Thyroid gland (tissue), 4 donors: ENCODE data around the gene PLA2G4A. TPM values are rescaled to one million over a fixed set of nuclear protein-coding genes. Genes with fewer than 3 reads are reported as not detected.

Experiments
- DNase-seq, 2 donors: peaks; one replicate each; pipeline ENCODE4 v3.0.0-alpha.2; 2019
- H3K27ac ChIP-seq, 3 donors: fragments of 200-600 bp; sonication (generic); 1 replicate in 2 of 3; 2 replicates in 1 of 3; pipeline ENCODE4 v1.5.1; 2016 to 2019; ENCODE audit warnings: mild to moderate bottlenecking in 1 of 3, moderate library complexity in 1 of 3
- H3K27me3 ChIP-seq: fragments of 200-600 bp; sonication (generic); one replicate; pipeline ENCODE4 v1.5.1; 2019
- H3K36me3 ChIP-seq, 2 donors: fragments of 200-600 bp; sonication (generic); one replicate each; pipeline ENCODE4 v1.5.1; 2016 to 2019
- H3K4me1 ChIP-seq, 2 donors: fragments of 200-600 bp; sonication (generic); one replicate each; pipeline ENCODE4 v1.5.1; 2017 to 2019
- H3K4me3 ChIP-seq, 3 donors: fragments of 200-600 bp; sonication (generic); replicated peaks in 1 of 3; 1 replicate in 2 of 3; 2 replicates in 1 of 3; pipeline ENCODE4 v1.5.1; 2016; ENCODE audit warnings: mild to moderate bottlenecking in 1 of 3
- H3K9me3 ChIP-seq: fragments of 200-600 bp; sonication (generic); one replicate; pipeline ENCODE4 v1.5.1; 2017
- POLR2A ChIP-seq, 2 donors: fragments of 450-650 bp; IDR thresholded peaks; one replicate each; pipeline ENCODE4 v1.6.1; 2017; ENCODE audit warnings: antibody characterized with exemption in 2 of 2, mild to moderate bottlenecking in 2 of 2, moderate library complexity in 1 of 2
- WGBS, 2 donors: methylation state at CpG; one replicate each; pipeline ENCODE4 v1.1.5; 2017; 5-methylcytosine and 5-hydroxymethylcytosine counted together
- intact Hi-C: fragments of 100-400 bp; cut with DNase I; formaldehyde crosslinking; loops from one replicate; pipeline ENCODE4 v1.15.1; 2023
- total RNA-seq, 4 donors: library from RNA; depleted of rRNA; stranded (reverse); fragments of >200 nt; gene quantifications; one replicate each; pipeline ENCODE4 v1.2.3, GENCODE V29; 2016
- TF ChIP-seq, protein P1 (sequence below), 6 experiments: fragments of 200-600 bp in 3 of 6; fragments of 450-650 bp in 3 of 6; sonication (generic) in 3 of 6; IDR thresholded peaks; one replicate each; pipeline ENCODE4 v1.5.1; 2016 to 2019; ENCODE audit warnings: antibody characterized with exemption in 6 of 6, mild to moderate bottlenecking in 2 of 6, inconsistent platforms in 1 of 6, moderate library complexity in 1 of 6

PLA2G4A gene
- total RNA-seq, 4 donors from 2014 or later = 3.4 to 6.4 (median 5.2) TPM

GRCh38 chr1:187001198-187001889 is 172.6 kb downstream of the PLA2G4A start:
- H3K36me3 ChIP-seq = no peaks in the 10 kb centered on the region
- H3K27me3 ChIP-seq = no peaks in the 10 kb centered on the region
- no peak overlapping the region for H3K4me3 ChIP-seq
- H3K9me3 ChIP-seq = no peaks in the 10 kb centered on the region
- DNase-seq = no peak
- H3K27ac ChIP-seq = no peak overlapping the region
- WGBS, 2 donors = 69 to 75% methylated on average over 4 of the region's 4 CpGs
- TF ChIP-seq, protein P1, sequence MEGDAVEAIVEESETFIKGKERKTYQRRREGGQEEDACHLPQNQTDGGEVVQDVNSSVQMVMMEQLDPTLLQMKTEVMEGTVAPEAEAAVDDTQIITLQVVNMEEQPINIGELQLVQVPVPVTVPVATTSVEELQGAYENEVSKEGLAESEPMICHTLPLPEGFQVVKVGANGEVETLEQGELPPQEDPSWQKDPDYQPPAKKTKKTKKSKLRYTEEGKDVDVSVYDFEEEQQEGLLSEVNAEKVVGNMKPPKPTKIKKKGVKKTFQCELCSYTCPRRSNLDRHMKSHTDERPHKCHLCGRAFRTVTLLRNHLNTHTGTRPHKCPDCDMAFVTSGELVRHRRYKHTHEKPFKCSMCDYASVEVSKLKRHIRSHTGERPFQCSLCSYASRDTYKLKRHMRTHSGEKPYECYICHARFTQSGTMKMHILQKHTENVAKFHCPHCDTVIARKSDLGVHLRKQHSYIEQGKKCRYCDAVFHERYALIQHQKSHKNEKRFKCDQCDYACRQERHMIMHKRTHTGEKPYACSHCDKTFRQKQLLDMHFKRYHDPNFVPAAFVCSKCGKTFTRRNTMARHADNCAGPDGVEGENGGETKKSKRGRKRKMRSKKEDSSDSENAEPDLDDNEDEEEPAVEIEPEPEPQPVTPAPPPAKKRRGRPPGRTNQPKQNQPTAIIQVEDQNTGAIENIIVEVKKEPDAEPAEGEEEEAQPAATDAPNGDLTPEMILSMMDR (IDR thresholded peaks at IDR 0.05) = no peak
- TF ChIP-seq POLR2A (IDR thresholded peaks at IDR 0.05) = no peak
- intact Hi-C loops = no loop called here
- no peaks in the 10 kb centered on the region for H3K4me1 ChIP-seq

DNA sequence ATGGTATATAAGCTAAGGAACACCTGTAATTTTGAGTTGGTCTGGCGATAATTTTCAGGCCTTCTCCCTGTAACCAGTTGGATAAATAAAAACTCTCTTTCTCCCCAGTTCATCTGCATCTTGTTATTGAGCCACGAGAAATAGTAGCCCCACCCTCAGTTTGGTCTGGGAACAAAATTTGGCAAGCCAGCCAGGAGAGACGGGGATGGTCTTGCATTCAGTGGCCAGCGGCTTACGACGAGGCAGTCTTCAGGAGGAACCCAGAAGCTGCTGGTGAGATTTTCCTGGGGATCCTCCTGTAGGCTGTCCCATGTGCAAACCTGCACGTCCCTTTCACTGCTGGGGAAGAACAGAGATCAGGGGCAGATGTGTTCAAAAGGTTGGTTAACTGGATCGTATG is 174.6 kb downstream of the PLA2G4A start:
- TF ChIP-seq, protein P1 (IDR thresholded peaks at IDR 0.05) = no peak
- 92 to 93% methylated on average over 8 of the region's 8 CpGs for WGBS, 2 donors
- intact Hi-C loops = no loop called here

GRCh38 chr1:187006896-187007295 is 178.1 kb downstream of the PLA2G4A start:
- Histone ChIP-seq H3K27ac (no peak overlapping the region), H3K4me3 (no peak overlapping the region), H3K9me3 (no peaks in the 10 kb centered on the region), H3K4me1 (no peaks in the 10 kb centered on the region), H3K36me3 (no peaks in the 10 kb centered on the region), H3K27me3 (no peaks in the 10 kb centered on the region)
- intact Hi-C loops = no loop called here
- 78 to 79% methylated on average over 2 of the region's 2 CpGs for WGBS, 2 donors
- DNase-seq = no peak
- TF ChIP-seq, protein P1 (IDR thresholded peaks at IDR 0.05) = no peak
- TF ChIP-seq POLR2A (IDR thresholded peaks at IDR 0.05) = no peak

More for the DNA sequence above, 174.6 kb downstream of the PLA2G4A start:
- no peaks in the 10 kb centered on the region for H3K36me3 ChIP-seq
- no peak for DNase-seq
- H3K4me3 ChIP-seq = no peak overlapping the region
- no peaks in the 10 kb centered on the region for H3K27me3 ChIP-seq
- H3K9me3 ChIP-seq = no peaks in the 10 kb centered on the region
- no peaks in the 10 kb centered on the region for H3K4me1 ChIP-seq
- no peak overlapping the region for H3K27ac ChIP-seq

DNA sequence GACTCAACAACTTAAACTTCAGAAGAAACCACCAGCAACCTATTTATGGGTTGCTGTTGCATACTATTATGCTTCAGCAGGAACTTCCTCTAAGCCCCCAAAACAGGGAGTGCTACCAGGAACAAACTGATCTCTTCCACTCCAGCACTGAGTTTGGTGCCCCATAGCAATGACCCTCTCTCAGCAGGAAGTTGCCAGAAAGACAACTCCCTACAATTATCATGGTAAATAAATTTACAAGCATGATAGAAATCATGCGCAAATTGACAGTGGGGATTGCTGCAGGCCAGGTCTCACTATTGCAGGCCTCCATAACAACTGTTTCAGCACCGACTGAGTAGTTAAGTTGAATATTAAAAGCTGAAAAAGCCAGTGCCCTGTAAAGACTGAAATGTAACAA is 180.6 kb downstream of the PLA2G4A start:
- WGBS, 2 donors = 69 to 73% methylated on average over 2 of the region's 2 CpGs
- Histone ChIP-seq H3K27ac (no peak overlapping the region), H3K4me1 (no peaks in the 10 kb centered on the region), H3K4me3 (no peak overlapping the region), H3K27me3 (no peaks in the 10 kb centered on the region), H3K36me3 (no peaks in the 10 kb centered on the region), H3K9me3 (no peaks in the 10 kb centered on the region)
- no peak for DNase-seq
- TF ChIP-seq POLR2A (IDR thresholded peaks at IDR 0.05) = no peak
- TF ChIP-seq, protein P1 (IDR thresholded peaks at IDR 0.05) = no peak
- intact Hi-C loops = no loop called here

GRCh38 chr1:187010571-187011309 is 182.0 kb downstream of the PLA2G4A start:
- Histone ChIP-seq H3K4me1 (no peaks in the 10 kb centered on the region), H3K36me3 (no peaks in the 10 kb centered on the region), H3K9me3 (no peaks in the 10 kb centered on the region), H3K4me3 (no peak overlapping the region), H3K27ac (no peak overlapping the region), H3K27me3 (no peaks in the 10 kb centered on the region)
- no peak for DNase-seq
- no peak for TF ChIP-seq POLR2A (IDR thresholded peaks at IDR 0.05)
- TF ChIP-seq, protein P1 (IDR thresholded peaks at IDR 0.05) = no peak
- 89 to 90% methylated on average over 4 of the region's 4 CpGs for WGBS, 2 donors
- intact Hi-C loops = no loop called here
